Sigmoid colon (tissue), 7 donors: ENCODE measurements around the gene GBX1. TPM values are rescaled to one million over a fixed set of nuclear protein-coding genes. Genes with fewer than 3 reads are reported as not detected.

ENCODE experiments used
- DNase-seq: peaks from one replicate; pipeline ENCODE4 v3.0.0-alpha.2; 2019
- H3K27ac ChIP-seq, 4 donors: fragments of 200-600 bp; sonication (generic); one replicate each; pipeline ENCODE4 v1.5.1; 2016 to 2019; ENCODE audit warnings: mild to moderate bottlenecking in 1 of 4
- H3K27me3 ChIP-seq, 3 donors: fragments of 200-600 bp; sonication (generic); one replicate each; pipeline ENCODE4 v1.5.1; 2019; ENCODE audit warnings: mild to moderate bottlenecking in 1 of 3
- H3K36me3 ChIP-seq, 4 donors: fragments of 200-600 bp; sonication (generic); one replicate each; pipeline ENCODE4 v1.5.1; 2016 to 2019
- H3K4me1 ChIP-seq, 4 donors: fragments of 200-600 bp; sonication (generic); one replicate each; pipeline ENCODE4 v1.5.1; 2017 to 2019
- H3K4me3 ChIP-seq, 4 donors: fragments of 200-600 bp; sonication (generic); one replicate each; pipeline ENCODE4 v1.5.1; 2017 to 2019; ENCODE audit warnings: mild to moderate bottlenecking in 2 of 4, moderate library complexity in 1 of 4
- H3K9me3 ChIP-seq, 4 donors: fragments of 200-600 bp in 3 of 4; sonication (generic) in 3 of 4; one replicate each; pipeline versions ENCODE4 v1.5.1 to v1.6.1; 2013 to 2019
- CTCF ChIP-seq, 4 experiments: fragments of 450-650 bp in 3 of 4; fragments of 200-600 bp in 1 of 4; IDR thresholded peaks; one replicate each; pipeline ENCODE4 v1.5.1; 2016 to 2019; ENCODE audit warnings: antibody characterized with exemption in 4 of 4, mild to moderate bottlenecking in 3 of 4, moderate library complexity in 2 of 4
- EP300 ChIP-seq, 4 donors: sonication (generic); formaldehyde crosslinking; IDR thresholded peaks; one replicate each; pipeline ENCODE4 v1.6.1; 2017; ENCODE audit warnings: antibody characterized with exemption in 4 of 4
- POLR2A ChIP-seq, 2 donors: fragments of 450-650 bp; IDR thresholded peaks; one replicate each; pipeline ENCODE4 v1.6.1; 2016; ENCODE audit warnings: antibody characterized with exemption in 2 of 2, mild to moderate bottlenecking in 2 of 2, moderate library complexity in 2 of 2
- POLR2AphosphoS5 ChIP-seq, 4 donors: sonication (generic); formaldehyde crosslinking; IDR thresholded peaks; one replicate each; pipeline ENCODE4 v1.6.1; 2017; ENCODE audit warnings: antibody characterized with exemption in 4 of 4
- WGBS, 2 donors: extraction: QIAGEN DNeasy Blood & Tissue Kit; methylation state at CpG; one replicate each; pipeline ENCODE4 v1.1.7; 2013; 5-methylcytosine and 5-hydroxymethylcytosine counted together
- intact Hi-C: fragments of 100-400 bp; cut with DNase I; formaldehyde crosslinking; loops from one replicate; pipeline ENCODE4 v1.15.1; 2023
- polyA plus RNA-seq, 3 donors: library from polyadenylated mRNA; stranded (reverse); fragments of 200-250 nt; gene quantifications; one replicate each; pipeline ENCODE4 v1.2.3, GENCODE V29; 2013
- total RNA-seq, 4 donors: library from RNA; depleted of rRNA; stranded (reverse); fragments of >200 nt; gene quantifications; one replicate each; pipeline ENCODE4 v1.1.0, GENCODE V29; 2016
- donor health status: healthy with polysubstance abuse.
- donor health status: Bipolar disorder and iron deficiency.
- donor health status: healthy.

The GBX1 gene
- total and polyA plus RNA-seq, 7 donors = not detected

GRCh38 chr7:151110941-151111645, 56.4 kb downstream of the GBX1 start:
- Histone ChIP-seq H3K9me3 (no peaks in the 10 kb centered on the region), H3K4me1 (peaks cover 0 to 54% (median 51%) of the 10 kb centered on the region in 4 donors), H3K36me3 (peaks cover 0 to 4% (median 0%) of the 10 kb centered on the region in 4 donors), H3K27ac (peak overlapping the region in 2 of 4 donors; percentile 10 to 70), H3K4me3 (no peak overlapping the region), H3K27me3 (no peaks in the 10 kb centered on the region)
- peak; percentile 83 to 88 (median 86) for TF ChIP-seq CTCF (IDR thresholded peaks at IDR 0.05)
- no peak for TF ChIP-seq EP300 (IDR thresholded peaks at IDR 0.05)
- TF ChIP-seq POLR2A (IDR thresholded peaks at IDR 0.05) = no peak
- peak in 2 of 4 donors; percentile 22 to 37 for TF ChIP-seq POLR2AphosphoS5 (IDR thresholded peaks at IDR 0.05)
- DNase-seq = peak; percentile 90
- intact Hi-C loops = loop anchor here (1.0 to 2.0 kb wide), 3 partner anchors 24 to 82 kb away; partner anchors contain the start of genes ABCB8 and SLC4A2
- 34 to 43% methylated on average over 20 of the region's 20 CpGs for WGBS, 2 donors

GRCh38 chr7:151110236-151110940, 57.1 kb downstream of the GBX1 start:
- intact Hi-C loops = loop anchor here (2.0 kb wide), 2 partner anchors 52 to 82 kb away; partner anchors contain the start of genes ABCB8 and SLC4A2
- H3K4me3 ChIP-seq = no peak overlapping the region
- peaks cover 0 to 4% (median 0%) of the 10 kb centered on the region in 4 donors for H3K36me3 ChIP-seq
- no peaks in the 10 kb centered on the region for H3K27me3 ChIP-seq
- DNase-seq = no peak
- WGBS, 2 donors = 79 to 81% methylated on average over 11 of the region's 11 CpGs
- peaks cover 0 to 46% (median 44%) of the 10 kb centered on the region in 4 donors for H3K4me1 ChIP-seq
- peak overlapping the region in 3 of 4 donors; percentile 37 to 70 (median 51) for H3K27ac ChIP-seq
- H3K9me3 ChIP-seq = no peaks in the 10 kb centered on the region
- TF ChIP-seq POLR2AphosphoS5 (IDR thresholded peaks at IDR 0.05) = no peak
- no peak for TF ChIP-seq POLR2A (IDR thresholded peaks at IDR 0.05)
- TF ChIP-seq EP300 (IDR thresholded peaks at IDR 0.05) = no peak
- no peak for TF ChIP-seq CTCF (IDR thresholded peaks at IDR 0.05)

GRCh38 chr7:151109094-151110048, 58.1 kb downstream of the GBX1 start:
- WGBS, 2 donors = 58 to 73% methylated on average over 15 of the region's 15 CpGs
- Histone ChIP-seq H3K4me3 (no peak overlapping the region), H3K36me3 (peaks cover 0 to 8% (median 0%) of the 10 kb centered on the region in 4 donors), H3K27ac (peak overlapping the region; percentile 9 to 70 (median 44)), H3K9me3 (no peaks in the 10 kb centered on the region), H3K4me1 (peaks cover 0 to 54% (median 45%) of the 10 kb centered on the region in 4 donors), H3K27me3 (no peaks in the 10 kb centered on the region)
- TF ChIP-seq POLR2AphosphoS5 (IDR thresholded peaks at IDR 0.05) (no peak), EP300 (IDR thresholded peaks at IDR 0.05) (no peak), CTCF (IDR thresholded peaks at IDR 0.05) (no peak), POLR2A (IDR thresholded peaks at IDR 0.05) (no peak)
- intact Hi-C loops = loop anchor here (2.0 kb wide), 2 partner anchors 51 to 81 kb away; partner anchors contain the start of genes ABCB8 and SLC4A2
- peak; percentile 84 for DNase-seq

- Histone ChIP-seq H3K4me3 (no peak overlapping the region), H3K36me3 (peaks cover 0 to 8% (median 0%) of the 10 kb centered on the region in 4 donors), H3K4me1 (peaks cover 0 to 40% (median 31%) of the 10 kb centered on the region in 4 donors), H3K27ac (no peak overlapping the region), H3K27me3 (no peaks in the 10 kb centered on the region), H3K9me3 (no peaks in the 10 kb centered on the region)
- TF ChIP-seq EP300 (IDR thresholded peaks at IDR 0.05) (no peak), POLR2AphosphoS5 (IDR thresholded peaks at IDR 0.05) (no peak), CTCF (IDR thresholded peaks at IDR 0.05) (no peak), POLR2A (IDR thresholded peaks at IDR 0.05) (no peak)
- intact Hi-C loops = no loop called here
- WGBS, 2 donors = 92 to 95% methylated on average over 10 of the region's 10 CpGs
- DNase-seq = no peak
Measured at GRCh38 chr7:151107882-151108281, 59.6 kb downstream of the GBX1 start.
